HCEC 1CT (cell line): ENCODE results near the gene KRT16.
"Not testable (repeated sequence)": the region's sequence is repeated elsewhere in the genome, so short reads cannot be mapped to it uniquely, and the experiment has no call there.

Source experiments
- DNase-seq: peaks from one replicate; pipeline ENCODE4 v3.0.0-alpha.2; 2017

Gene KRT16

DNA sequence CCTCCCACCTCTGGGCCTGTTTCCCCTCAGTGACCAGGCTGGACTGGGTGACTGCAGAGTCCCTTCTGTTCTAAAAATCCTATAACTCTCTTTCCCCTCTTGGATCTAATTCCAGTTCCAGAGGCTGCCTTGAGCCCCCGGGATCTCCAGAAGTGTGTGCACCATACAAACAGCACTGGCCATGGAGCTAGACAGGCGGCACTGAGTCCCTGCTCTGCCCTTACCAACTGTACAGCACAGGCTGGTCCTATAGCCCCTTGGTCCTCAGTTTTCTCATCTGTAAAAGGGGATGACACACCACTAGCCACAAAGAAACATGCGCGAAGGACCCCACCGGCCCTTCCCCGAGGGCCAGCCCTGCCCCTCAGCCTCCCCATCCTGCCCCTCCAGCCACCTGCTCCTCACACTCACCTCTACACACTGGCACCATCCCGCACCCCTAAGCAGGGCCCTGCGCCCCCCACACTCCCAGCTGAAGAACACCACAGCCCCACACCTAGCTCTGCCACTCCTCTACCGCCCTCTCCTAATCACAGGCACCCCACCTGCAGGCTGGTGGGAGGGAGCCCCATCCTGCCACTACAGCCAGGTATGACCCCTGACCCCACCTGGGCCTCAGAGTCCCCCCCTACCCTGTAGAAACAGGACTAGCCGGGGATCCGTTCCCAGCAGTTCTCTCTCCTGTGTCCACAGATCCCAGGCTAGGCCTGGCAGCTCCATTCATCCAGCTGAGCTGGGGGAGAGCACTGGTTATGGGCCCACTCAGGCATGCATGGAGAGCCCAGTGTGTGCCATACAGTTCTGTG, 913 bp upstream of the KRT16 start:
- DNase-seq, result no peak

DNA sequence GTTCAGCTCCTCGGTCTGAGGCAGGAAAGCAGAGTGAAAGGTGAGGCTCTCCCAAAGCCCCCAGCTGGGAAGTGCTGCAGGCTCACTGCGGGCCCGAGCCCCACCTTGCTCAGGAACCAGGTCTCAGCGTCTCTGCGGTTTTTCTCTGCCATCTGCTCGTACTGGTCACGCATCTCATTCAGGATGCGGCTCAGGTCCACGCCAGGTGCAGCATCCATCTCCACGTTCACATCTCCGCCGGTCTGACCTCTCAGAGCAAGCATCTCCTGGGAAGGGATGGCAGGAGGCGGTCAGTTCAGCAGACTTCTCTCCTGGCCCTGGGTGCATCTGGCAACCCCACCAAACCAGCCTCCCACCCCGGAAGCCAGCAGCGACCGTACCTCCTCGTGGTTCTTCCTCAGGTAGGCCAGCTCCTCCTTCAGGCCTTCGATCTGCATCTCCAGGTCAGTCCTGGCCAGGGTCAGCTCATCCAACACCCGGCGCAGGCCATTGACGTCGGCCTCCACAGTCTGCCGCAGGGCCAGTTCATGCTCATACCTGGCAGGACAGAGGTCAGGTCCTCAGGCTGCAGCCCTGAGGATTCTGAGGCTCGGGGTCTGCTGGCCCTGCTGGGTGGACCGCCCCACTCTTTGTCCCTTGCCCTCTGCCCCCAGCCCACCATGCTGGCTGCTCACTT, 1.5 kb downstream of the KRT16 start:
- no peak for DNase-seq

DNA sequence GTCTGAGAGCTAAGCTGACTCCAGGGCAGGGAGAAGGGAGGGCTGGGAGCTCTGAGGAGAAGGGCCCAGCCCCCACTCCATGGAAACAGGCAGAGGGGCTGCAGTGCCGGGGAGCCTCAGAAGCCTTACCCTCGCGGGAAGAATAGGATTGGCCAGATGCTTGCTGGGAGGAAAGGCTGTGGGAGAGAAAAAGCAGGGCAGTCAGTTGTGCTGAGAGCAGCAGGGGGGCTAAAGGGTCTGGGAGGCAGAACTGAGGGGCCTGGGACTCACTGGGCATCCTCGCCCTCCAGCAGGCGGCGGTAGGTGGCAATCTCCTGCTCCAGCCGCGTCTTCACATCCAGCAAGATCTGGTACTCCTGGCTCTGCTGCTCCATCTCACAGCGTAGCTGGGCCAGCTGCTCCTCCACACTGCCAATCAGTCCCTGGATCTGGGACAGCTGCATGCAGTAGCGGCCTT, 2.5 kb downstream of the KRT16 start:
- not testable (repeated sequence) for DNase-seq

DNA sequence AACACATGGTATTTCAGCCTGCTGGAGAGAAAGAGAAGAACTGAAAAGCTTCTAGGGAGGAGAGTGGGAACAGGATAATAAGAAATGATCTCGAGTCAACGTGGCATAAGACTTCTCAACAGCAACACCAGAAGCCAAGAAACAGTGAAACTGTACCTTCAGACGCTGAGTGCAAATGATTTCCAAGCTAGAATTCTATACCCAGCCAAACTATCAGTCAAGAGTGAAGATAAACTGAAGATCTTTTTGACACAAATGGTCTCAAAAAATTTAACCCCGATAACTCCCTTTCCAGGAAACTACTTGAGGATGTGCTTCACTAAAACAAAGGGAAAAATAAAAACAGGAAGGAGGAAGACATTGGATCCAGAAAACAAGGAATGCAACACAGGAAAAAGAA, 5.6 kb downstream of the KRT16 start:
- not testable (repeated sequence) for DNase-seq

DNA sequence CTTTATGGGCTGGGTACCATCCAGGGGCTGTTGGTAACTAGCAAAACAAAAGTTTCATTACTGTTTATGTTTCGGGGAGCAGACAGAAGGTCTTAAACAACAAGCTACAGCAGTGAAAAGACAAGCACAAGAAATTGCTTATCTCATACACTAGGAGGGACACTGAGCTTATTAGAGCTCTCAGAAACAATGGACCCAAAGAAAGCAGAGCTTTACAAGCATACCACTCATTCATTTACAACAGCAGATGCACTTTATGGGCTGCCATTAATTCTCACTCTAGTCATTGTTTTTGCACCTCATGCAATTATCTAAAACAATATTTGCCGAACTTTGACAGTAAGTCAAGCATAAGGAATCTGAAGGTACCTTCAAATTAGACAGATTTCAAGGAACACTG, 10.0 kb downstream of the KRT16 start:
- DNase-seq, result no peak

- no peak for DNase-seq
Observed at GRCh38 chr17:41600318-41600717, 12.2 kb downstream of the KRT16 start.

GRCh38 chr17:41599680-41600079, 12.9 kb downstream of the KRT16 start:
- DNase-seq, result no peak

GRCh38 chr17:41595585-41595984, 17.0 kb downstream of the KRT16 start:
- DNase-seq, result no peak

DNA sequence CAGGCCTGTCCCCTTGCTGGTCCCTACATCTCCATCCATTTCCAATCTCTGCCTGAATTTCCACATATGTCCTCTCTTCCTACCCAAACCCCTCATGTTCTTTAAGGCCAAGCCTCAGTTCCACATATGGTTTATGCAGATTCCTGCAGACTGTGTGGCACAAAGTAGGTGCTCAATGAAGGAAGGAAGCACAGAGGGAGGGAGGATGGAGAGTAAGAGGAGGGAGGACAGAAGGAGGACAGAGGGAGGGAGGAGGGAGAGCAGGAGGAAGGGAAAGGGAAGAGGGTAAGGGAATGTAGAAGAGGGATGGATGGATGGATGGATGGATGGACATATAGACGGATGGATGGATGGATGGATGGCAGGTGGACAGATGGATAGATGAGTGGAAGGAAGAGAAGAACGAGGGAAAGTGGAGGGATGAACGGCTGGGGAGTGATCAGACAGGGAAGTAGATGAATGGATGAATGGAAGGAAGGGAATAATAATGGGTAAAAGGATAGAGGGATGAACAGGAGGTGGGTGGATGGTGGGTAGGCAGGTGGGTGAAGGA, 18.1 kb downstream of the KRT16 start:
- no peak for DNase-seq

DNA sequence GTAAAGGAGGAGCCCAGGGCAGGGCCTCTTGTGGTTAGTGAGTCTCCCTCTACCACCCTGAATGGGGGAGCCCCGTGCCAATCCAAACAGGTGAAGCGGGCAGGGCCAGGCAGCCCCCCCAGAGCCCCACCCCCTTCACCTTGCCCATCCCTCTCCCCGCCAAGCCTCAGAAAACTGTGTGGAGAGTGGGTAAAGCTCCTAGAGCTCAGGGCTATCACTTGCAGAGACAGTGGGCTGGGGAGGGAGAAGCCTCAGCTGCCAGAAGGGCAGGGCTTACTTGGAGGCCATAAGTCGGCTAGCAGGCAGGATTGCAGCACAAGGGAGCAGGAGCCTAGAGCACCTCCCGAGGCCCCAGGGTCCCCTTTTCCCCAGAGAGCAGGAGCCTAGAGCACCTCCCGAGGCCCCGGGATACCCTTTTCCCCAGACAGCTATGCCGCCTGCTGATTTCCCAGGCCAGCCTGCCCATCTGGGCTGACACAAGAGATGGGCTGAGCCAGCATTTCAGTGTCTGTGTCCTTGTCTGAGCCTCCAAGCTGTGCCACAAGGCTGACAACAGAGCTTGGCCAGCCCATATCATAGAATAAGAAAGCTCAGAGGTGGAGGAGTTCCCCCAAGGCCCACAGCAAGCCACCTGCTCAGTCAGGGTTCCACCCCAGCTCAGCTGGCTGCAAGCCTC, 19.1 kb downstream of the KRT16 start:
- no peak for DNase-seq

- no peak for DNase-seq
Observed at GRCh38 chr17:41592601-41593305, 19.8 kb downstream of the KRT16 start.

DNA sequence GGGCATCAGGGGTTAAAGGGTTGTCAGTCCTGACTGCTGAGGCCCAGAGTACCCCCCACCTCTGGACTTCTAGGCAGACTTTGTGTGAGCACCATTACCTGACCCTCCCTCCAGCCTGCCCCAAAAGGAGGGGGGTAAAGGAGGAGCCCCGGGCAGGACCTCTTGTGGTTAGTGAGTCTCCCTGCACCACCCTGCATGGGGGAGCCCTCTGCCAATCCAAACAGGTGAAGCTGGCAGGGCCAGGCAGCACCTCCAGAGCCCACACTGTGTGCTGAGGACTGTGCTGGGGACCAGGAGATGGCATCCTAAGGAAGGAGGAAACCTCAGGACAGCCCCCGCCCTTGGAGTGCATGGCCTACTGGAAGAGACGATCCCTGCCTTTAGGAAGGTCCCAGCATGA, 23.3 kb downstream of the KRT16 start:
- DNase-seq, result no peak

DNA sequence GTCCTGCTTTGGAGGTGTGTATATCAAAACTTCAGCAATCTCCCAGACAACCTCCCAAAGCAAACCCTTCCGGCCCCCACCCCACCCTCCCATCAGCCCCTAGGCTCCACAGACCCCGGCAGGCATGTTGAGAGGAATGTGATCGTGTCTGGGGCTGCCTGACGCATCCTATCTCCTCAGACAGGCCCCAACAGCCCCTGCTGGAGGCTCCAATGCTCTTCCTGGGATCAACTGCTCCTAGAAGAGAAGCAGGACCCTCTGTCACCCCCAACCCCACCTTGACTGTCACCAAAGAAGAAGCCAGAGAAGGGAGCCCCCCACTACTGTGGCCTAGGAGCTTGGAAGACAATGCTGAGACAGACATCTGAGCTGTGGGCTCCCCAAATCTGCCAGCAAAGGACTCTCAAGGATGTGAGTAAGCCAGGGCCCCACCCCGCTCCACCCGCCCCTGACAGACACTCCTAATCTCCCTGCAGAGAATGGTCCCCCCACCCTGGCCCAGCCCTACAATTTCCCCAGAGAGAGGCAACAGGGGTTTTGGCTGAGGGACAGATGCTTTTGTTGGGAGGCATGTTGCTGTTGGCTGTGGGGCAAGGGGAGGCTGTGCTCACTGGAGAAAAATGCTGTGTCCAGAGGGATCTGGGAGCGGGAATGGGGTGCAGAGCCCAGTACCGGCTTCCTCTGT, 24.3 kb downstream of the KRT16 start:
- no peak for DNase-seq

GRCh38 chr17:41586863-41587495, 25.6 kb downstream of the KRT16 start, which contains the start of gene KRT14:
Gene KRT14 (minus strand): TSS chr17:41586895. CDS start chr17:41586834, 61 bp downstream.
- no peak for DNase-seq

- DNase-seq, result no peak
Observed at GRCh38 chr17:41585301-41586056, 27.1 kb downstream of the KRT16 start.

DNA sequence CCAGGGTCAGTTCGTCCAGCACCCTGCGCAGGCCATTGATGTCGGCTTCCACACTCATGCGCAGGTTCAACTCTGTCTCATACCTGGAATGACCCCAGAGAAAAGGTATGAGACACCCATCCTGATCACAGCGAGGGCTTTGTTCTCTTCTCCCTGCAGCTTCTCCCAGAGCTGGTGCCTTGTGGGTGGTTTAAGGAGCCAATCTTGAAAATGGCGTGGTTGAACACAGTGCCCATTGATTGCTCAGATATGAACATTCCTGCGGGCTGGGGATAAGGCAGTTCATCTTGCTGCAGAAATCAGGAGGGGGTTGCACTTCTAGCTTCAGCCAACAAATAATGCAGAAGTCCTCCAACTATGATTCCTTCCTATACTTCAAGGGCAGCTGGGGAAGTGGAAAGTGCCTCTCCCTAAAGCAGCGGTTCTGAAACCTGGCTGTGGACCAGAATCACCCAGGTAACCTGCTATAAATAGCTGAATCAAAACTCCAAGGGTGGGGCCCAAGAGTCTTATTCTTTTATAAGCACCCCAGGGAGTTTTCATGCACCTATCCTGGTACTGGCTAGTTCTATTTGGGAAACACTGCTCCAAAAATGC, 28.1 kb downstream of the KRT16 start:
- DNase-seq, result not testable (repeated sequence)

GRCh38 chr17:41583137-41584127, 29.1 kb downstream of the KRT16 start:
- DNase-seq, result no peak

GRCh38 chr17:41582061-41582968, 30.3 kb downstream of the KRT16 start:
- DNase-seq, result not testable (repeated sequence)
